ENCODE data around the gene TPM1.

TPM1 gene

GRCh38 chr15:63052961-63053698, 10.6 kb downstream of the TPM1 start:
- CTCF ChIA-PET = interaction anchor here (0.7 to 2.9 kb wide), 5 partner anchors 9 to 41 kb away, joined by 3 to 15 read pairs (median 3); no protein-coding TSS in a partner anchor
- H3K27ac ChIP-seq (ENCODE audit: insufficient read depth in 1 of 2, low read depth in 1 of 2, low read length in 2 of 2, poor library complexity in 1 of 2, severe bottlenecking in 2 of 2) = no peak overlapping the region
- no peak for DNase-seq
- H3K27me3 ChIP-seq (replicated peaks in 2 of 5; ENCODE audit: control insufficient read depth in 4 of 5, insufficient read depth in 5 of 5, low read length in 4 of 5) = no peaks in the 10 kb centered on the region
- no peak overlapping the region for H3K4me3 ChIP-seq (ENCODE audit: control insufficient read depth in 1 of 7, extremely low read depth in 1 of 7, insufficient read depth in 4 of 7, low read depth in 2 of 7, low read length in 6 of 7)
- no peaks in the 10 kb centered on the region for H3K9me3 ChIP-seq (ENCODE audit: control extremely low read depth in 1 of 5, control insufficient read depth in 4 of 5, insufficient read depth in 2 of 5, low read depth in 1 of 5, low read length in 4 of 5)
- H3K4me1 ChIP-seq (ENCODE audit: control extremely low read depth in 1 of 4, control insufficient read depth in 4 of 4, insufficient read depth in 4 of 4, low read length in 3 of 4) = peaks cover 4 to 58% (median 28%) of the 10 kb centered on the region in 4 experiments
- H3K36me3 ChIP-seq (ENCODE audit: control insufficient read depth in 4 of 4, insufficient read depth in 4 of 4, low read length in 3 of 4) = peaks cover 0 to 7% (median 0%) of the 10 kb centered on the region in 4 experiments
- POLR2A ChIA-PET = interaction anchor here (1.2 kb wide), 1 partner anchor 20 kb away, joined by 5 read pairs; no protein-coding TSS in a partner anchor
- 100% methylated on average over 4 of the region's 7 CpGs for WGBS (ENCODE audit: insufficient coverage)

- H3K27ac ChIP-seq (ENCODE audit: insufficient read depth in 1 of 2, low read depth in 1 of 2, low read length in 2 of 2, poor library complexity in 1 of 2, severe bottlenecking in 2 of 2) = no peak overlapping the region
- no peak overlapping the region for H3K4me3 ChIP-seq (ENCODE audit: control insufficient read depth in 1 of 7, extremely low read depth in 1 of 7, insufficient read depth in 4 of 7, low read depth in 2 of 7, low read length in 6 of 7)
- peaks cover 2 to 53% (median 22%) of the 10 kb centered on the region in 4 experiments for H3K4me1 ChIP-seq (ENCODE audit: control extremely low read depth in 1 of 4, control insufficient read depth in 4 of 4, insufficient read depth in 4 of 4, low read length in 3 of 4)
- peaks cover 0 to 15% (median under 1%) of the 10 kb centered on the region in 4 experiments for H3K36me3 ChIP-seq (ENCODE audit: control insufficient read depth in 4 of 4, insufficient read depth in 4 of 4, low read length in 3 of 4)
- H3K27me3 ChIP-seq (replicated peaks in 2 of 5; ENCODE audit: control insufficient read depth in 4 of 5, insufficient read depth in 5 of 5, low read length in 4 of 5) = no peaks in the 10 kb centered on the region
- ChIA-PET POLR2A (no interaction called here), CTCF (interaction anchor here (2.9 kb wide), 1 partner anchor 40 kb away, joined by 15 read pairs; no protein-coding TSS in a partner anchor)
- H3K9me3 ChIP-seq (ENCODE audit: control extremely low read depth in 1 of 5, control insufficient read depth in 4 of 5, insufficient read depth in 2 of 5, low read depth in 1 of 5, low read length in 4 of 5) = no peaks in the 10 kb centered on the region
- 92% methylated on average over 3 of the region's 4 CpGs for WGBS (ENCODE audit: insufficient coverage)
- no peak for DNase-seq
These were observed 11.7 kb downstream of the TPM1 start for GRCh38 chr15:63054281-63054683.

- no peak overlapping the region for H3K27ac ChIP-seq (ENCODE audit: insufficient read depth in 1 of 2, low read depth in 1 of 2, low read length in 2 of 2, poor library complexity in 1 of 2, severe bottlenecking in 2 of 2)
- H3K27me3 ChIP-seq (replicated peaks in 2 of 5; ENCODE audit: control insufficient read depth in 4 of 5, insufficient read depth in 5 of 5, low read length in 4 of 5) = no peaks in the 10 kb centered on the region
- peak in 2 of 3 donors; percentile 20 to 49 for DNase-seq
- POLR2A ChIA-PET = no interaction called here
- H3K4me3 ChIP-seq (ENCODE audit: control insufficient read depth in 1 of 7, extremely low read depth in 1 of 7, insufficient read depth in 4 of 7, low read depth in 2 of 7, low read length in 6 of 7) = no peak overlapping the region
- WGBS (ENCODE audit: insufficient coverage) = no CpG with 5 or more reads among the region's 1 CpG
- peaks cover 2 to 22% (median 5%) of the 10 kb centered on the region in 4 experiments for H3K36me3 ChIP-seq (ENCODE audit: control insufficient read depth in 4 of 4, insufficient read depth in 4 of 4, low read length in 3 of 4)
- no peaks in the 10 kb centered on the region for H3K9me3 ChIP-seq (ENCODE audit: control extremely low read depth in 1 of 5, control insufficient read depth in 4 of 5, insufficient read depth in 2 of 5, low read depth in 1 of 5, low read length in 4 of 5)
- H3K4me1 ChIP-seq (ENCODE audit: control extremely low read depth in 1 of 4, control insufficient read depth in 4 of 4, insufficient read depth in 4 of 4, low read length in 3 of 4) = peaks cover 0 to 46% (median 16%) of the 10 kb centered on the region in 4 experiments
- CTCF ChIA-PET = no interaction called here
These were observed 12.4 kb downstream of the TPM1 start for GRCh38 chr15:63054985-63055384.

- CTCF ChIA-PET = interaction anchor here (0.8 to 2.1 kb wide), 6 partner anchors 9 to 37 kb away, joined by 3 to 18 read pairs (median 3); no protein-coding TSS in a partner anchor
- 13% methylated on average over 5 of the region's 6 CpGs for WGBS (ENCODE audit: insufficient coverage)
- peak overlapping the region in 1 of 7 experiments; percentile 13 for H3K4me3 ChIP-seq (ENCODE audit: control insufficient read depth in 1 of 7, extremely low read depth in 1 of 7, insufficient read depth in 4 of 7, low read depth in 2 of 7, low read length in 6 of 7)
- DNase-seq = peak in 2 of 3 donors; percentile 47 to 64
- POLR2A ChIA-PET = interaction anchor here (0.9 kb wide), 1 partner anchor 8 kb away, joined by 3 read pairs; no protein-coding TSS in a partner anchor
- no peak overlapping the region for H3K27ac ChIP-seq (ENCODE audit: insufficient read depth in 1 of 2, low read depth in 1 of 2, low read length in 2 of 2, poor library complexity in 1 of 2, severe bottlenecking in 2 of 2)
- H3K9me3 ChIP-seq (ENCODE audit: control extremely low read depth in 1 of 5, control insufficient read depth in 4 of 5, insufficient read depth in 2 of 5, low read depth in 1 of 5, low read length in 4 of 5) = no peaks in the 10 kb centered on the region
- H3K4me1 ChIP-seq (ENCODE audit: control extremely low read depth in 1 of 4, control insufficient read depth in 4 of 4, insufficient read depth in 4 of 4, low read length in 3 of 4) = peaks cover 0 to 30% (median 11%) of the 10 kb centered on the region in 4 experiments
- H3K36me3 ChIP-seq (ENCODE audit: control insufficient read depth in 4 of 4, insufficient read depth in 4 of 4, low read length in 3 of 4) = peaks cover 5 to 39% (median 14%) of the 10 kb centered on the region in 4 experiments
- H3K27me3 ChIP-seq (replicated peaks in 2 of 5; ENCODE audit: control insufficient read depth in 4 of 5, insufficient read depth in 5 of 5, low read length in 4 of 5) = no peaks in the 10 kb centered on the region
These were observed 14.3 kb downstream of the TPM1 start for GRCh38 chr15:63056829-63057228.

- Histone ChIP-seq H3K27me3 (replicated peaks in 2 of 5; ENCODE audit: control insufficient read depth in 4 of 5, insufficient read depth in 5 of 5, low read length in 4 of 5) (no peaks in the 10 kb centered on the region), H3K36me3 (ENCODE audit: control insufficient read depth in 4 of 4, insufficient read depth in 4 of 4, low read length in 3 of 4) (peaks cover 5 to 43% (median 16%) of the 10 kb centered on the region in 4 experiments), H3K4me1 (ENCODE audit: control extremely low read depth in 1 of 4, control insufficient read depth in 4 of 4, insufficient read depth in 4 of 4, low read length in 3 of 4) (peaks cover 0 to 34% (median 13%) of the 10 kb centered on the region in 4 experiments), H3K27ac (ENCODE audit: insufficient read depth in 1 of 2, low read depth in 1 of 2, low read length in 2 of 2, poor library complexity in 1 of 2, severe bottlenecking in 2 of 2) (no peak overlapping the region), H3K9me3 (ENCODE audit: control extremely low read depth in 1 of 5, control insufficient read depth in 4 of 5, insufficient read depth in 2 of 5, low read depth in 1 of 5, low read length in 4 of 5) (no peaks in the 10 kb centered on the region), H3K4me3 (ENCODE audit: control insufficient read depth in 1 of 7, extremely low read depth in 1 of 7, insufficient read depth in 4 of 7, low read depth in 2 of 7, low read length in 6 of 7) (no peak overlapping the region)
- ChIA-PET CTCF (interaction anchor here (1.3 to 2.1 kb wide), 4 partner anchors 10 to 14 kb away, joined by 3 to 18 read pairs (median 4); no protein-coding TSS in a partner anchor), POLR2A (interaction anchor here (0.9 kb wide), 1 partner anchor 9 kb away, joined by 3 read pairs; no protein-coding TSS in a partner anchor)
- WGBS (ENCODE audit: insufficient coverage) = 54% methylated on average over 7 of the region's 8 CpGs
- DNase-seq = peak in 2 of 3 donors; percentile 53 to 65
These were observed 15.2 kb downstream of the TPM1 start for GRCh38 chr15:63057468-63058345.

- Histone ChIP-seq H3K27ac (ENCODE audit: insufficient read depth in 1 of 2, low read depth in 1 of 2, low read length in 2 of 2, poor library complexity in 1 of 2, severe bottlenecking in 2 of 2) (no peak overlapping the region), H3K36me3 (ENCODE audit: control insufficient read depth in 4 of 4, insufficient read depth in 4 of 4, low read length in 3 of 4) (peaks cover 5 to 43% (median 17%) of the 10 kb centered on the region in 4 experiments), H3K4me1 (ENCODE audit: control extremely low read depth in 1 of 4, control insufficient read depth in 4 of 4, insufficient read depth in 4 of 4, low read length in 3 of 4) (peaks cover under 1 to 46% (median 24%) of the 10 kb centered on the region in 4 experiments), H3K9me3 (ENCODE audit: control extremely low read depth in 1 of 5, control insufficient read depth in 4 of 5, insufficient read depth in 2 of 5, low read depth in 1 of 5, low read length in 4 of 5) (no peaks in the 10 kb centered on the region), H3K4me3 (ENCODE audit: control insufficient read depth in 1 of 7, extremely low read depth in 1 of 7, insufficient read depth in 4 of 7, low read depth in 2 of 7, low read length in 6 of 7) (no peak overlapping the region), H3K27me3 (replicated peaks in 2 of 5; ENCODE audit: control insufficient read depth in 4 of 5, insufficient read depth in 5 of 5, low read length in 4 of 5) (no peaks in the 10 kb centered on the region)
- CTCF ChIA-PET = interaction anchor here (0.9 to 1.2 kb wide), 2 partner anchors 12 to 37 kb away, joined by 3 read pairs; no protein-coding TSS in a partner anchor
- 67% methylated on average over 3 of the region's 3 CpGs for WGBS (ENCODE audit: insufficient coverage)
- POLR2A ChIA-PET = no interaction called here
- DNase-seq = no peak
These were observed 16.5 kb downstream of the TPM1 start for GRCh38 chr15:63059075-63059474.
